NCI-H1048 (cell line): ENCODE results near the gene ATOSB.
"Not testable (repeated sequence)": the region's sequence is repeated elsewhere in the genome, so short reads cannot be mapped to it uniquely, and the experiment has no call there.

ENCODE experiments used
- DNase-seq: peaks from one replicate; lab custom pipeline; 2025; lab: John Stamatoyannopoulos, UW

Gene ATOSB

GRCh38 chr9:35115680-35116538, at the start of gene ATOSB:
Gene ATOSB (minus strand): TSS chr9:35115862. CDS start chr9:35108274, 7,588 bp downstream.
- DNase-seq, result peak; percentile 87

GRCh38 chr9:35164711-35165110, 49.0 kb upstream of the ATOSB start:
- DNase-seq, result no peak

DNA sequence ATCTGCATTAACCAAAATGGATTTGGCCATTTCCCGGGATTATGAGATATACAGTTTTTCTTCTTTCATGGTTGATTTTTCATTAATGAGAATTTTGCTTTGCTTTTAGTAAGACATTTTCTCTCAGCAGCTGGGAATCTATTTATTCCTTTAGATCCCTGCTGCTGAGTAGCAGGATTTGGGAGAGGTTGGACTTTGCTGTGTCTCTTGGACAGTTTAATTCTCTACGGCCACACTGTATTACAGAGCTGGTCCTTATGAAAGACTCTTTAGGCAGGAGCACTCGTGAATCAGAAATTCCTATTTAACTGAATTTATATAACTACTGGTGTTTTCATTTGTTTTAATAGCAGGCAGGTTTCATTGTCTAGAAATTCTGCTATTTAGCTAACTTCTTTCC, 47.8 kb upstream of the ATOSB start:
- no peak for DNase-seq

DNA sequence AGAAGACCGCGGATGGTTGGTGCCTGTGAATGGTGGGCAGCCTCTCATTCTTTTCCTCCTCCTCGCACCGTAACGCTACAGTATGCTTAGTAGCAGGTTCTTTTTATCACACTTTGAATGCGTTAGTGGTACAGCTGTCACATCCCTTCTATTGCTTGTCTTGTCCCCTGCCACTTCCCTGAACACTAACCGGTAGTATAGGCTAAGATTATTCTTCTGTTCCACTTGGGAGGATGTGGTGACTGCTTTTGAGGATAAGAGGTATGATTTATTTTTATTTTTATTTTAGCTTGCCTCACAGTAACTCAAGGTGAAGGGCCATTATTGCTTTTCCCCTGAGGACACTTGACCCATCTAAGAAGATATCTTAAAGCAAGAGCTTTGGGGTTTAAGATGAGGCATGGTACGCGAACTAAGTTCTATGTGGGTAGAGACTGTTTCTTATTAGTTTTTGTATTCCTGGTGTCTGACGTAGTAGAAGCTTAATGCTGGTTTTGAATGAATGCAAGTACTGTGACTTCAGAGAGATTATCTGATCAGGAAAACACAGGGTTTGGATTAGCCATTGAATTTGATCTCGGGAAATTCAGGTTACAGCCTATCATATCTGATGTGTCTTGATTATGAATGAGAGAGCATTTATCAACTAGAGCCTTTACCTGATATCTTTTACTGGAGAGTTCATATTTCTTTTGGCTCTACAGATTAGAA, 47.1 kb upstream of the ATOSB start:
- DNase-seq, result no peak

DNA sequence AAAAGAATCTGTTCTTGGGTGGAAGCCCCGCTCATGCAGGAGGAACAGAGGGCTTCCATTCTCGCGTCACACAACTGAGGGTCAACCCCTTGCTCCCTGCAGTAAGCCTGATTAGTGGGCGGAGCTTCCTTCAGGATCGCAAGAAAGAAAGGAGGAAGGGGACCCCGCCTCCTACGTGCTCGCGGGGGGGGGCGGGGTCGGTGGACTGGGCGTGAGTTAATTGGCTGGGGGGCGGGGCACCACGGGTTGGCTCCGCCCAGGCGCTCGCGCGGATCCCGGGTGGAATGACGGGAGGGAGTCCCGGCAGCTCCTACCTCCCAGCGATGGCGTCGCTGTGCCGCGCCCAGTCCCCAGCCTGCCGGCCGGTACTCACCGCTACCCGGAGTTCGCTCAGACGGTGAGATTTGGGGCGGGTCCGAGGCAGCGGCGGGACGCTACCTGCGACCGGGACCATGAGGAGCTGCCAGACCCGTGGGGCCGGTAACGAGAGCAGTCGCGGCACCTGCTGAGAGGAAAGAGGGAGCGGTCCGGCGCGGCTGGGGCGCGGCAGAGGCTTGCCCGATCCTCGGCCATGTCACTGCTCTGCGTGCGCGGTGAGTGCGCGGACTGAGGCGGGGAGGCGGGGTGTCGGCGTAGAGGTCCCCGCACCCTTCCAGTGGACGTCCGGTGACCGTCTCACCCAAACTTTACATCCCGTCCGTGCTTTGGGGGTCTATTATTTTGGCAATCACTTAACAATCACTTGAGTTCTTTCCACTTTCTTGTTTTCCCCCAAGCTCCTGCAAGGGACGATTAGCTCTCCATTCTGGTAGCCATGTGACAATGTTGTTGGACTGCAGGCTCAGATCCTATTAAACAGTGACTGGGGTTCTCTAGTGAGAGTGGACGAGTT, 46.3 kb upstream of the ATOSB start, which contains the start of gene UNC13B:
UNC13B (plus strand) TSS at position 297 of the 892 bp plus-strand sequence; CDS start at position 572, 275 bp downstream.
- peak; percentile 83 for DNase-seq

DNA sequence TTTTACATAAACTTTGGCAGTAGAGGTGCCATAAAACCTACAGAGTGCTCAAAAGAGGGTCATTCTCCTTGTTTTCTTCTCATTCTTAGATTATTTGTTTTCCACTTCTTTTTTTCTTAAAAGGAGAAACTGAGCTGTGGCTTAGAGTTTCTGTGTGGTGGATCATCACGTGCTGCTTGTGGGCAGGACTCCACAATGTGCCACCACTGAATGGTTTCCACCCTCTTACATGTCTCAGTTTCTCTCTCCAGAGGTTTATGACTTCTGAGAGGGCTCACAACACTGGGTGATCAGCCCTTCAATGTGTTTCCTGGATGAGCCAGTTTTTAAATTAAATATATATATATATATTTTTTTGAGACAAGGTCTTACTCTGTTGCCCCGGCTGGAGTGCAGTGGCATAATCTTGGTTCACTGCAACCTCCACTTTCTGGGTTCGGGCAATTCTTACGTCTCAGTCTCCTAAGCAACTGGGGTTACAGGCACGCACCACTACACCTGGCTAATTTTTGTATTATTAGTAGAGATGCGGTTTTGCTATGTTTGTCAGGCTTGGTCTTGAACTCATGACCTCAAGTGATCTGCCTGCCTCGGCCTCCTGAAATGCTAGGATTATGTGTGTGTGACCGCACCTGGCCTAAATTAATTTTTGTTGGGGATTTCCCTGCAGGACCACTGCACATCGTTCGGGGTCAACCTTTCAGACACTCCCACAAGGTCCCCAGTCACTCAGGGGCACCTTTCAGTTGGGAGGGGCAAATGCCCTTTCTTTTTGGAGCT, 43.0 kb upstream of the ATOSB start:
- no peak for DNase-seq

DNA sequence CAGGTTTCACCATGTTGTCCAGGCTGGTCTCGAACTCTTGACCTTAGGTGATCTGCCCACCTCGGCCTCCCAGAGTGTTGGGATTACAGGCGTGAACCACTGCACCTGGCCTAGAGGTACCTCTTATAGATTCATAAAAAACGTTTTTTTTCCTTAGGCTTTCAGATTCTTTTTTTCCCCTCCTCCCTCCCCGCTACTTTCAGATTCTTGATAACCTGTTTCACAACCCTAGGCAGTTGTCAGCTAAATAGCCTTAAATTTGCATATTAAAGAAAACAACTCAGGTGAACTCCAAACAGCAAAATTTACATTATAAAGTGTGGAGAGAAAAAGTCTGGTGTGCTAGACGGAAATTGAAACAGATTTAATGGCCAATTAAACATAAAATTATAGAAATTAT, 42.2 kb upstream of the ATOSB start:
- DNase-seq, result not testable (repeated sequence)

GRCh38 chr9:35156781-35157180, 41.1 kb upstream of the ATOSB start:
- no peak for DNase-seq

DNA sequence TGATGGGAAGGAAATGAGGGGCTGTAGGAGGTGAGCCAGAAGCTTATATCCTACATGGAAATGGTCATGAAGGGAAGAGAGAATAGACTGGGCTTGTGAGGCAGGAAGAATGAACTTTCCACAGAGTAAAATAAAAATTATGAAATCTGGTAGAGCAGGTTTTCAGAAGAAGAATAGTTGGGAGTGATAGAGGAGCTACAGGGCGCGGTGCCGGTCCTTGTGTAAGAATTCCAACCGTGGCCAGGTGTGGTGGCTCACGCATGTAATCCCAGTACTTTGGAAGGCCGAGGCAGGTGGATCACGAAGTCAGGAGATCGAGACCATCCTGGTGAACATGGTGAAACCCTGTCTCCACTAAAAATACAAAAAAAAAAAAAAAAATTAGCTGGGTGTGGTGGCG, 37.3 kb upstream of the ATOSB start:
- no peak for DNase-seq

DNA sequence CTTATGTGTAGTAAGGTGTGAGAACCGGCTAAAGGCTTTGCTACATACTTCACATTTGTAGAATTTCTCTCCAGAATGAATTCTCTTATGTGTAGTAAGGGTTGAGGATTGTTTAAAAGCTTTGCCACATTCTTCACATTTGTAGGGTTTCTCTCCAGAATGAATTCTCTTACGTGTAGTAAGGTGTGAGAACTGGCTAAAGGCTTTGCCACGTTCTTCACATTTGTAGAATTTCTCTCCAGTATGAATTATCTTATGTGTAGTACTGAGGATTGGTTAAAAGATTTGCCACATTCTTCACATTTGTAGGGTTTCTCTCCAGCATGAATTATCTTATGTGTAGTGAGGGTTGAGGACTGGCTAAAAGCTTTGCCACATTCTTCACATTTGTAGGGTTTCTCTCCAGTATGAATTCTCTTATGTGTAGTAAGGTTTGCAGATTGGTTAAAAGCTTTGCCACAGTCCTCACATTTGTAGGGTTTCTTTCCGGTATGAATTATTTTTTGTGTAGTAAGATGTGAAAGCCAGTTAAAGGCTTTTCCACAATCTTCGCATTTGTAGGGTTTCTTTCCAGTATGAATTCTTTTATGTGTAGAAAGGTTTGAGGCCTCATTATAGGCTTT, 32.4 kb upstream of the ATOSB start:
- not testable (repeated sequence) for DNase-seq

GRCh38 chr9:35142037-35142436, 26.4 kb upstream of the ATOSB start:
- DNase-seq, result no peak

- no peak for DNase-seq
Measured at GRCh38 chr9:35140093-35140492, 24.4 kb upstream of the ATOSB start.

DNA sequence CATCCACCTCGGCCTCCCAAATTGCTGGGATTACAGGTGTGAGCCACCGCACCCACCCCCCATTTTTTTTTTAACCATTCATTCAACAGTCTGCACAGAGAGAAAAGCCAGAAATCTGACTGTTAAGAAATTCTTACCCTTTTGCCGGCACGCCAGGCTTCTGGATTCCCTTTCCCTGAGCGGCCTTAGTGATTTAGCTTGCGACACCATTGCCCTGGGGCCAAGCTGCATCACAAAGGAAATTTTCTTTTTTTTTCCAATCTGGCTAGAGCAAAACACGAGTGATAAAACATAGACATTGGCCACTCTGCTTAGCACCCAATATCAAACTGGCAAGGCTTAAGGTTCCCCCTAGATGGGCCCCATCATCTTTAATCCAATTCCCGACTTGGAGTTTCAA, 21.2 kb upstream of the ATOSB start:
- no peak for DNase-seq

DNA sequence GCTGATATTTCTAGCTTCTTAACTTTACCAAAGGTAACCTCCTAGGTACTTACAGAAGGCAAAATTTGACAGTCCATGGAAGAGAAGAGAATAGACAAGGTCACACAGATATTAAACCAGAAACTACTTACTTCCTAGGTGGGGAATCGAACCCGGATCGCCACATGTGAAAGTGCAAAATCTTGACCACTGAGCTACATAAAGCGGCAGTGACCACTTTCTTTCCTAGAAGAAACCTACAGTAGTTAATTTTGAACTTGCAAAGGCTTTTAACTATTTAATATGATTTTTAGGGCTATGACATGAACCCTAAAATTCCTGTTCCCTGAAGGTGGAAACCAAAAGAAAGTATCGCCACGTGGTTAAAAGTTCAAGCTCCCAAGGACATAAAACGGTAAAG, 20.3 kb upstream of the ATOSB start:
- no peak for DNase-seq

- no peak for DNase-seq
Measured at GRCh38 chr9:35134920-35135319, 19.3 kb upstream of the ATOSB start.

GRCh38 chr9:35116898-35117551, 1.4 kb upstream of the ATOSB start:
- DNase-seq, result peak; percentile 77

GRCh38 chr9:35116539-35116897, 856 bp upstream of the ATOSB start:
- DNase-seq, result no peak

DNA sequence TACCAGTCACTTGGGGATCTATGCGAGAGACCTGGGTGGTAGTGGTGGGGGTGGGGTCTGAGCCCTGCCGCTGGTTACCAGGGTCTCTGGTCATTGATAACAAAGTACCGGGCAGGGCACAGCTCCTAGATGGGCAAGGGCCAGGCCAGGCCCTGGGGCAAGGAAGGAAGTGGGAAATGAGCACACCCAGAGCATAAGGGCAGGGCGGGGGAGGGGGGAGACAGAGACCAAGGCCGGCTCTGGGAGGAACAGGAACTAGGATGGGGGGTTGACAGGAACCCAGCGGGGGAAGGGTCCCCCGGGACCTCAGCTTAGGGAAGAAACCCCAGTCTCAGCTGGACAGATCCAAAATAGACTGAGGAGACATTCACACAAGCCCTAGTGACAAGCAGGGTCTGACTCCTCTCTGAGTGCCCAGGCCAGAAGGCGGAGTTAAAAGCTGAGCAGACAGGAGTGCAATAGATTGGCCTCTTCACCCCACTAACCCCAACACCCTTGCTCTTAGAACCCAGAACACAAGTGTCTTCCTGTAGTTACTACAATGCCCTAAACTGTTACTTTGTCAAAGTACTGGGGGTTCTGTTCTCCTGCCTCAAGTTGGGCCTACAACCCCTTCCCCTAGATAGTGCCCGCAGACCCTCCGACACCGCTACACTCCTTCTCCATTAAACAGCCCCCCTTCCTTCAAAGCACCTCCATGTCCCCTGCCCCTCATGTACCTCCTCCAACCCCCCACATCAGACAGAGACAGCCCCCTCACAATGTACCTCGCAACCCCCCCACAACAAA, 628 bp downstream of the ATOSB start:
- no peak for DNase-seq

DNA sequence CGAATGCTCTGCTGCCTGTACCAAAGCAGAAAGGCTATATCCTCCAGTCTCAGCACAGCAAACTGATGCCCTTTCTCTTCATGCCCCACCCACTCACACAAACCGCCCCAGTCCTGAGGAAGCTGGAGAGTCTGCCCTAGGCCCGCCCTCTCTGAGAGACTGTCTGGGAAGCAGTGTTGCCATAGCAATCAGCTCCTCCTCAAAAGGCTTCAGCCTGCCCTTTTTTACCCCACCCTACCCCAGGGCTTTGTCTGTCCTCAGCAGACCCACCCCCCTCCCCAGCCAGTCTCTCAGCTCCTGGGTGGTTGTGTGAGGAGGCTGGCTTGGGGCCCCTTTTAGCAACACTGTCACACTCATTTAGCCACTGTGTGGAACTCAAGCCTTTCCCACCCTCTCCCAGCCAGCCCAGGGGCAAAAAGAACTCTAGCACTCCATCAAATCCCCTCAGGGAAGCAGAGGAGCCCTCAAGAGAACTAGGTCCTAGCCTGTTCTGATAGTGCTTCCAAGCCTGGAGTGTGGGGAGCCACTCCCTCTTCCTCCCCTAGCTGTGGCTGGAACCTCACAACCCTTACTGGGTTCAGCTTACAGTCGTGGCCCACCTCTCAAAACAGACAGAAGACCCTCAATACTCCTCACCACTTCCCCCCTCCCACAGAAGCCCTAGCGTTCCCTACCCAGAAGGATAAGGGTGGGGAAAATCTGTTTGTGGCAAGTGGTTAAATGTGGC, 1.4 kb downstream of the ATOSB start:
- DNase-seq, result no peak
